ENCODE results near the gene SULT2B1.
"Not testable (repeated sequence)": the region's sequence is repeated elsewhere in the genome, so short reads cannot be mapped to it uniquely, and the experiment has no call there.

The SULT2B1 gene

DNA sequence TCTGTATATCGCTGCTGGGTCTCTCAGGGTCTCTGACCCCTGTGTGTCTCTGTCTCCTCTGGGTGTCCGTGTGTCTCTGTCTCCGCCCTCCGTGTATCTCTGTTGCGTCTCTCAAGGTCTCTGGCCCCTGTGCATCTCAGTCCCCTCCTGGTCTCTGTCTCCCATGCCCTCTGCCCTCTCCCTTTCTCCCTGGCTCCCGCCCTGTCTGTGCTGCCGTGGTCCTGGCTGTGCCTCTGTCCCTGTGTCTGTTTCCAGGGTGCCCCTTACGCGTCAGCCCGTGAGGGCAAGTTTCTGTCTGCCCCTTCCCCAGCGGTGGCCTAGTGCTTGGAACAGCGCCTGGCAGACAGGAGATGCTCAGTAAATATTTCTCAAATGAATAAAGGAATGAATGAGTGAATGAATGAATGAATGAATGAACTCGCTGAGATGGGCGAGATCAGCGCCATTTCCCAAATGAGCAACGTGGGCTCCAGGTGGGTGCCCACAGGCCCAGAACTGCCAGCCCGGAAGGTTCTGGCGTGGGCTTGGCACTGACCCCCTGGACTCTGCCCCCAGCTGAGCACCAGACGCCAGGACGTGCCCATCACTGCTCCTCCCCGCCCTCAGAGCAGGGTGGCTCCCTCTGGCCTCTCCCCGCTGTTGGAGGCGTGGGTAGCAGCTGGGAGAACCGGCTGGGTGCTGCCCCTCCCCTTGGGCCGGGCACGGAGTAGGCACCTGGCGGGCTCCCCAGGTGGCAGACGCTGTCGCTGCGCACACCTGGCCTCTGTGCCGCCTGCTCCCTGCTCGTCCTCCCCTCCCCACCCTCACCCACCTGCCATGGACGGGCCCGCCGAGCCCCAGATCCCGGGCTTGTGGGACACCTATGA, at the start of gene SULT2B1:
Gene SULT2B1, plus strand, starts transcription at position 736 of the 866 bp plus-strand sequence. Its CDS starts 81 bp downstream, at position 817.
- DNase-seq (ENCODE audit: low read depth, low spot score): no peak

DNA sequence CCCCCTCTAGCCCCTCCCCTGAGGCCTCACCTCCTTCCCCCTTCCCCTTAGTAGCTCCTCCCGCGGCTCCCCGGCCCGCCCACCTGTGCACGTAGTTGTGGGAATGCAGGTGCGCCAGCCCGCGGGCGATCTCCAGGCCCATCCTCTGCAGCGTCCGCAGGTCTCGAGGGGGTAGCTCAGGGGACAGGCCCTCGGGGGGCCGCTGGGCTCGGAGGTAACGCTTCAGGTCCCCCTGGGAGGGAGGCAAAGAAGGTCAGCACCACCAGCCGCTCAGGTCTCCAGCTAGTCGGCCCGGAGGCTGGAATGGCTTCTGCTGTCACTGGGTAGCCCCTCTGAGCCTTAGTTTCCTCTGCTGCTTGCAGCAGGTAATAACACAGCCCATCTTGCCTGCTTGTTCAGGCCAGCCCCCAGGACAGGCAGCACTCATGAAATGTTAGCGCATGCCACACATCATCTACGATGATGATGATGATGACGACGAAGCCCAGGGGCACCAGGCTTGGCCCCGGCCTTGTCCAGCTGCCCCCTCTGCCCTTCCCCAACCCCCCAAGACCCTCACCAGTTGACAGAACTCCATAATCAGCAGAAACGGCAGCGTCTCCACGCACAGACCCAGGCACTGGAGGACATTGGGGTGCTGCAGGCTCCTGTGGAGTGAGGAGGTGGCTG, 49.5 kb upstream of the SULT2B1 start:
- no peak for DNase-seq (ENCODE audit: low read depth, low spot score)

GRCh38 chr19:48506138-48506733, 45.7 kb upstream of the SULT2B1 start:
- no peak for DNase-seq (ENCODE audit: low read depth, low spot score)

DNA sequence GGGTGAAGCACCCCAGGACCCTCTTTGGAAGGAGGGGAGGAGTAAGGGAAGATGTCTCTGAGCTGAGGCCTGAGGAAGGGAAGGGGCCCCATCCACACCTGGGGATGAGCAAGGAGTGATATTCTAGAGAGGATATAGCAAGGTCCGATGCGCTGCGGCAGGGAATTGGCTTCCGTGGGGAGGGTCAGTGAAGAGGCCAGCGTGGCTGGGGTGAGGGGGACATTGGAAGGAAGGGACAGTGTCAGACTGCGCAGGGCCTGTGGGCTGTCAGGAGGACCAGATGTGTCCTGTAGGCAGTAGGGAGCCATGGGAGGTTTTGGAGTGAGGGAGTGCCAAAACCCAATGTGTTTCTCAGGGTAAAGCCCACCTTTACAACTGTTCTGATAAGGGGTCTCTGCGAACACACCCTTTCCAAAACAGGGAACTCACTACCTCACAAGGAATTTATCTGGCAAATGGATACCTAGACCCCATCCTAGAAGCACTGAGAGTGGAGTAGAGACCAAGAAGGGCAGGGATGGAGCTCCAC, 44.0 kb upstream of the SULT2B1 start:
- no peak for DNase-seq (ENCODE audit: low read depth, low spot score)

DNA sequence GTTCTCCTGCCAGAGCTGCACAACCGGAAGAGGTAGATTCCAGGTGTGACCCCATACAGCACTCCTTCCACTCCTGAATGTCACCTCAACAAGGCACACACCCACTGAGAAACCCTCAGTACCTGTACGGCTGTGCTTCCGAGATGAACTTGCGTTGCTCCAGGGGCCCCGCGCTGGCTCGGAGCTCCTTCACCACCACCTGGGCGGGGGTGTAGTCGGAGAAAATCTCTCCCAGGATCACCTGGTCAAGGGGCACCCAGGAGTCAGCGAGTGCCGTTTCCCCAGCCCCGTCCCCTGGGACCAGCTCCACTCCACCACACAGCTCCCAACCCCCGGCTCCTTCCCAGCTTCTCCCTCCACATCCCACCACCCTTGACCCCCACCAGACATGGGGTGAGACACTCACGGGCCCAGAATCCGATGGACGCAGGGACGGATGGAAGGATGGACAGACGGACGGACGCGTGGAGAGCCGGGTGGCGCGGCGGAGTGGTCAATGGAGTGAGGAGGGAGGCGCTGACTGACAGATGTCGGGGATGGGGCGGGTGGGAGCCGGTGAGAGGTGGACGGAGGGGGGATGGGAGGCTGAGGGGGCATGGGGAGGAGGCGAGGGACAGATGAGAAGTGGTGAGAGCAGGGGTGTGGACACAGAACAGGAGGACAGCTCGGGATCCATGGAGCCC, 43.1 kb upstream of the SULT2B1 start:
- DNase-seq (ENCODE audit: low read depth, low spot score): no peak

GRCh38 chr19:48509467-48510194, 42.3 kb upstream of the SULT2B1 start:
- no peak for DNase-seq (ENCODE audit: low read depth, low spot score)

- DNase-seq (ENCODE audit: low read depth, low spot score): no peak
These were observed 41.3 kb upstream of the SULT2B1 start for GRCh38 chr19:48510421-48511268.

- no peak for DNase-seq (ENCODE audit: low read depth, low spot score)
These were observed 40.6 kb upstream of the SULT2B1 start for GRCh38 chr19:48511321-48511731.

DNA sequence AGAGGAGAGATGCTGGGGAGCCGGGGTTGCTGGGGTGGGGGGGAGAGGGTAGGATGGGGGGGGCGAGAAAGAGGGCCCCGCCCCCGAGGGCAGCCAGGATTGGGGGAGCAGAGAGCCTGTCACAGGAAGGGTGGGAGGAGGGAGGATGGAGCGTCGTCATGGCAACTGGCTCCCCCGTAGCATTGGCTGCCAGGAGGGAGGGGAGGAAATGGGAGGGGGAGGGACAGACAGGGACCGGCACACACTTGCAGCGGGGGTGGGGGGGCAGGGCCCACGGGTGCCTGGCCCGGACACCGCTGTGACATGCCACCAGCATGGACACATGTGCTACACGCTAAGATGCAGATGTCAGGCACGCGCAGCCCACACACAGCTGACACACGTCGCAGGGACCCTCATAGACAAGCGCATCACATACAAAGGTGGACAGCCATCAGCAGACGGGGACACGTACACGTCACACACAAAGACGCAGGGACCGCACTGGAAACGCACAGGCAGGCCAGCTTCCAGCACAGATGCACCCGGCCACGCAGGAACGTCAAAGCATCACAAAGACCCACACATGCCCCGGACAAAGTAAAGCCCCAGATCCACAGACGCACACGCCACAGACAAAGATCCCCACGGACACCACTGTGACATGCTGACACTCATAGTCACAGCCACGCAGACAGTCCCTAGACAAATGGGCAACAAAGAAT, 40.0 kb upstream of the SULT2B1 start, which contains the start of gene LMTK3:
Gene LMTK3, minus strand, starts transcription at position 36 of the 704 bp plus-strand sequence. CDS start 259 bp downstream, outside the sequence.
- DNase-seq (ENCODE audit: low read depth, low spot score): no peak

DNA sequence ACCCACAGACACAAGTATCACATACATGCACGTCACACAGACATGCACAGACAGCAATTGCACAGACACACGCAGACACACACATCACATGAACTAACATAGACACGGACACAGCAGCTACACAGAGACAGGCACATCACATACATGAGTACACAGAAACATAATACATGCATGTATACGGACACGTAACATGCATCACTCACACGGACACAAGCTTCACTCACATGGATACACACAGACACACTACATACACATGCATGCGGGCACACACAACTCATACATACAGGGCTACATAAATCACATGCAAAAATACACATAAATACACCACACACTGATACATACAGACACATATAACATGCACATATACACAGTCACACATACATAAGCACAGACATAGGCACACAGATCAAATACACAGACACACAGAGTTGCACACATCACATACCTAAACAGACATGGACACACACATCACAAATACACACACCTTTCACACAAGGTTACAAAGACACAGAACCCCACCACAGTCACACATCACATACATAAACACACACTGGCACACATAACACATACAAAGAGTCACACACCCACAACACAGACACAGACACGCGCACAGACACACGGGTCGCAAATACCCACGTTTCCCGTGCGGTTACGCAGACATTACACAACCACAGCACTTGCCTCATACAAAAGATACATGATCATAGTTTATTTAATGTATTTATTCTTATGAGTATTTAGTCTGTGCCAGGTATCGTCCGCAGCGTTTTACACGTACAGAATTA, 39.3 kb upstream of the SULT2B1 start:
- DNase-seq (ENCODE audit: low read depth, low spot score): no peak

DNA sequence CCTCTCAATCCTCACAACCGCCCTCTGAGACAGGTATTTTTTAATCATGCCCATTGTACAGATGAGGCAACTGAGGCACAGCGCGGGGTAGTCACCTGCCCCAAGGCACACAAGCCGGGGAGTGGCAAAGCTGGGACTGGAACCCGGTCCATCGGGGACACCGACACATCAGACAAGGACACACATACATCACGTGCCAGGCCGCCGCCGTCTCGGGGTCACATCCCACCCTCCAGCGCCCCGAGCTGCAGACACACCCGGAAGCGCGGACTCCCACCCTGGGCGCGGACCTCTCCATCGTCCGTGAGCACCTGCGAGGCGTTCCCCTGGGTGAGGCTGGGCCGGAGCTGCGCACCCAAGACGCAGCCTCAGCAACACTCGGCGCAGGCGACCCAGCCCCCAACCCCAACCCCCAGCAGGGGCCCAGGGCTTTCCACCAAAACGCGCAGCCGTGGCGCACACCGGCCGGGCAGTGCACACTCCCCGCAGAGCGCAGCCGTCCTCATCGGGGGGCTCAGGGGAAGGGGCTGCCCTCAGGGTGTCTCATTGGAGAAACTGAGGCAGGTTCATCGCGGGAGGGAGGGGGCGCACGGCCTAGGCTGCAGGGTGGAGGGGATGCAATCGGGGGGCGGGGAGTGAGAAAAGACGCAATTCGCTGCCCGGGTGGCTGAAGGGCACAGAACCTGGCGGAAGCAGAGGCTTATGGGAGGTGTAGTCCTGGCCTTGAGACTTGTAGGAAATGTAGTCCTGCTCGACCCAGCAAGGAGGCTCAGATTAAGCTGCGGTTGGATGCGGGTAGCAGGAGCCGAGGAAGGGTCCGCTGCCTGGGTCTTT, 38.5 kb upstream of the SULT2B1 start:
- no peak for DNase-seq (ENCODE audit: low read depth, low spot score)

GRCh38 chr19:48514123-48514458, 37.9 kb upstream of the SULT2B1 start:
- no peak for DNase-seq (ENCODE audit: low read depth, low spot score)

DNA sequence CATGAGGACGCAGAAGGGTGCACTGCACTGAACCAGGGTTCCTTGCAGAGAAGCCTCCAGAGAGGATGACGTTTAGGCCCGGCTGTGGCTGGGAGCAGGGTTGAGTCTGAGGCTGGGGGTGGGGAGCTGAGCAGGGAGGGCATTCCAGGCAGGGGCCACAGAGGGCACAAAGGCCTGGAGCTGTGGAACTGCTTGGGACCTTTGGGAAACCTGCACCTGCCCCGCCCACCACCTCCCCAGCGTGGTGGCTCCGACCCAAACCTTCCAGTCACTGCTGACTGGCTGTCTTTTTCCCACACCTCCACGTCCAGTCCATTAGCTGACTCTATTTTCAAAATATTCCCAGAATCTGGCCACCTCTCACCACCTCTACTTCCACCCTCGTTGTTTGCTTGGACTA, 35.4 kb upstream of the SULT2B1 start:
- DNase-seq (ENCODE audit: low read depth, low spot score): no peak

- DNase-seq (ENCODE audit: low read depth, low spot score): no peak
These were observed 33.8 kb upstream of the SULT2B1 start for GRCh38 chr19:48518207-48518606.

GRCh38 chr19:48519426-48519825, 32.5 kb upstream of the SULT2B1 start:
- DNase-seq (ENCODE audit: low read depth, low spot score): not testable (repeated sequence)

- DNase-seq (ENCODE audit: low read depth, low spot score): no peak
These were observed 31.8 kb upstream of the SULT2B1 start for GRCh38 chr19:48520134-48520533.

DNA sequence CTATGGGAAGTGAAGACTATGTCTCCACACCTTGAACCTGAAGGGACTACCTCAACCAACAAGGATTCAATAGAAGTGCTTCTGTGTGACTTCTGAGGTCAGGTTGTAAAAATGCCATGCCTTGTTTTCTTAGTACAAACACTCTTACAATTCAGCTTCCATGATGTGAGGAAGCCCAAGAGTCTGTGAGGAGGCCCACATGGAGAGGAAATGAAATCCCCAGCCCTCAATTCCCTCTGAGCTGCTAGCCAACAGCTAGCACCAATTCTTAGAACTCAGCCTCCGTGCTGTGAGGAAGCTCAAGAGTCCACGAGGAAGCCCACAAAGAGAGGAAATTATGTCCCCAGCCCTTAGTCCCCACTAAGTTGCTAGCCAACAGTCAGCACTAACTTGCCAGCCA, 27.8 kb upstream of the SULT2B1 start:
- DNase-seq (ENCODE audit: low read depth, low spot score): no peak

DNA sequence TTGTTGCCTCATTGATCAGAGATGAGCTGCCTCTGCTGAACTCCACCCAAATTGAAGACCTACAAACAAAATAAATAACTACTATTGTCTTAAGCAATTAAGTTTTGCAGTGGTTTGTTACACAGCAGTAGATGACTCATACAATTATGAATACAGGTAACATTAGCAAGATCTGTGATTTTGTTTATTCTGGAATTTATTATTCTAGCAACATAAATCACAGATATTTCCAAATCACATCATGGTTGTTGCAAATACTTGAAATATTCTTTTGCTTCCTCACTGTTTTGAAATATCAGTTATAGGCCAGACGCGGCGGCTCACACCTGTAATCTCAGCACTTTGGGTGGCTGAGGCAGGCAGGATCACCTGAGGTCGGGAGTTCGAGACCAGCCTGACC, 27.2 kb upstream of the SULT2B1 start:
- DNase-seq (ENCODE audit: low read depth, low spot score): no peak

All from smooth muscle cell of the brain vasculature (primary cell).